PFSK-1 (cell line): ENCODE data around the gene COMTD1.

Experiments used
- FOXP2 ChIP-seq: optimal IDR thresholded peaks from 2 replicates; pipeline ENCODE3; 2011; ENCODE audit warnings: borderline replicate concordance, control low read depth, inconsistent platforms; ENCODE audit not compliant: insufficient read depth; ENCODE audit errors: extremely low read length, extremely low read depth
- POLR2AphosphoS5 ChIP-seq: IDR thresholded peaks from 2 replicates; pipeline ENCODE4 v1.6.1; 2012; ENCODE audit warnings: low read depth, mild to moderate bottlenecking, control low read depth, low read length, moderate library complexity
- REST ChIP-seq, 2 experiments: IDR thresholded peaks; 2 replicates each; pipeline versions ENCODE4 v1.6.1 to v1.8.0; 2011 to 2012; ENCODE audit warnings: low read depth in 2 of 2, low read length in 2 of 2, control low read depth in 1 of 2, inconsistent platforms in 1 of 2, mild to moderate bottlenecking in 1 of 2, moderate library complexity in 1 of 2; ENCODE audit not compliant: insufficient read depth in 1 of 2
- SIN3A ChIP-seq: IDR thresholded peaks from 2 replicates; pipeline ENCODE4 v1.6.1; 2012; ENCODE audit warnings: mild to moderate bottlenecking, low read length, moderate library complexity, borderline replicate concordance; ENCODE audit not compliant: insufficient read depth
- TAF1 ChIP-seq: IDR thresholded peaks from 2 replicates; pipeline ENCODE4 v1.6.1; 2012; ENCODE audit warnings: low read length, control low read depth, borderline replicate concordance; ENCODE audit not compliant: insufficient read depth

GRCh38 chr10:75187961-75188426, 47.8 kb downstream of the COMTD1 start:
- TF ChIP-seq REST (IDR thresholded peaks at IDR 0.05; ENCODE audit: insufficient read depth in 1 of 2, low read depth in 2 of 2, low read length in 2 of 2) (no peak), TAF1 (no peak), SIN3A (no peak), FOXP2 (no peak), POLR2AphosphoS5 (no peak)
